ENCODE data around the gene FCHO2. TPM values are rescaled to one million over a fixed set of nuclear protein-coding genes. Genes with fewer than 3 reads are reported as not detected.

FCHO2 gene
- total RNA-seq, 1 donor from 2014 or later: 27.2 TPM

DNA sequence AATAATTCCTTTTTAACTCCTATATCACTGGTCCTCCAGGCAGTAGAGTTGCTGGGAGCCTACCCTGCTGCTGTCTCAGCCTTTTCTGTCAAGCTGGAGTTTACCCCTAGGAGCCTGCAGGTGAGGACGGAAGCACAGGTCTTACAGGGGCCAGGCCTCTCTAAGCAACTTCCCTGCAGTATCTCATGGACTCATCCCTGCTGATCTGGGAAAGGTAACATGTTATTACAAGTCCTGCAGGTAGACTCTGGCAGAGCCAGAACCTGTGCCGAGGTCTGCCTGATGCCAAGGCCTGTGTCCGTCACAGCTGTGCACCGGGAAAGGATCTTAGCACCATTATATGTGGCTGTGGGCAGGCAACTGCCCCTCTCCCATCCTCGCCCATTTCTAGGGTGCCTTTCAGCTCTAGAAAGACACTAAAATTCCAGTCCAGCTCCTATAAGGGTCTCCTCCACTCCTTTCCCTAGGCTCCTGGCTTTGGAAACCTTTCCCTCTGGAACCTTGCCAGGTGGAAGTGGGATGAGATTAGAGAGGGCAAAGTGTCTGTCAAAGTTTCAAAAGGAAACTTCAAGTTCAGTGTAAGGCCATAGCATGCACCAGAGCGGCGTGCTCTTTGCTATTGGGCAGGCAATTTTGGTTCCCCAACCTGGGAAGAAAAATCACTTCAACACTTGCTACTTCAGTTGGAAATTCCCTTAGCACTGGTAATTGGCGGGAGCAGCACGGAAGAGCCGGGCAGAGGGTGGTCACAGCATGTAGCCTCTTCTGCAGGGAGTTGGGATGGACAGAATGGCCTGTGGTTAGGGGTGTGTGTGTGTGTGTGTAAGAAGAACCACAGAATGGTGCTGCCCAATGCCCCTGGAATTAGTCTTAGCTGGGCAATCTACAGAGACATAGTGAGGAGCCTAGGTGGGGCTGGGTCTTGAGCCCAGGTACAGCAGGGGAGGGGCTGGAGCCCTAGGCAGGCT lies 182.0 kb downstream of the FCHO2 start:
- no peak for DNase-seq

GRCh38 chr5:73139485-73139884 lies 183.6 kb downstream of the FCHO2 start:
- no peak for DNase-seq

Other genes with a start within 250 kb of the FCHO2 start
- 177 TPM for gene TNPO1, start 139.4 kb upstream of the FCHO2 start, total RNA-seq
- gene TMEM171, start 164.5 kb downstream of the FCHO2 start, total RNA-seq: 0.41 TPM
- not detected for gene TMEM174, start 217.2 kb downstream of the FCHO2 start, total RNA-seq

Measured in tongue (tissue), 2 donors.